ENCODE data around the gene FBXO42.
"Not testable (repeated sequence)": the region's sequence is repeated elsewhere in the genome, so short reads cannot be mapped to it uniquely, and the experiment has no call there.

FBXO42 gene

DNA sequence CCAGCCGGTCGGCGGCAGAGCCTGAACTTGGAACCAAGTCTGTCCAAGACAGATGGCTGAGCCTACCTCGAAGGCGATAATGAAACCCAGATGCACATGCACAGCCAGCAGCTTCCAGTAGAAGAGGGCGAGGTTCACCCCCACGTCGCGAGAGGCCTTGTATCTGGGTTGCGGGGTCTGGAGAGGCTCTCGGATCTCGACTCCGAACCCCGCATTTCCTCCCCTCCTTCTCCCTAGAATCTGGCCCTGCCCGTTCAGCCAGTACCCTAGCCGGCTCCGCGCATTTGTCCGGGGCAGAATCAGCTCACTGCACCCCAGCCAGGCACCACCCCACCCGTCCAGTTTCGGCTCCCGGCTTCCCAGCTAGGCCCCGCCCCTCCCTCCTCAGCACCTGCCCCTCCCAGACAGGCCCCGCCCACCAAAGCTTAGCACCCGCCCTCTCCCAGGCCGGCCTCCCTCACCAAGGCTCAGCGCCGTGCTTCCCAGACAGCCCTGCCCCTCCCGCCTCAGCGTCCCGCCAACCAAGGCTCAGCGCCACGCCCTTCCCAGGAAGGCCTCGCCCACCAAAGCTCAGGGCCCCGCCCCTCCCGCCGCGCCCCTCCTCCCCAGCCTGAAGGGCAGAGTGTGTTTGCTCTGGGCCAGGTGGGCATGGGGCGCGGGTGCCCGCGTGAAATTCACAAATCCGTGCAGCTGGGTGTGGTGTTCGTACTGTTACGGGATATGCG, 135.1 kb downstream of the FBXO42 start:
- DNase-seq: peak; percentile 94

DNA sequence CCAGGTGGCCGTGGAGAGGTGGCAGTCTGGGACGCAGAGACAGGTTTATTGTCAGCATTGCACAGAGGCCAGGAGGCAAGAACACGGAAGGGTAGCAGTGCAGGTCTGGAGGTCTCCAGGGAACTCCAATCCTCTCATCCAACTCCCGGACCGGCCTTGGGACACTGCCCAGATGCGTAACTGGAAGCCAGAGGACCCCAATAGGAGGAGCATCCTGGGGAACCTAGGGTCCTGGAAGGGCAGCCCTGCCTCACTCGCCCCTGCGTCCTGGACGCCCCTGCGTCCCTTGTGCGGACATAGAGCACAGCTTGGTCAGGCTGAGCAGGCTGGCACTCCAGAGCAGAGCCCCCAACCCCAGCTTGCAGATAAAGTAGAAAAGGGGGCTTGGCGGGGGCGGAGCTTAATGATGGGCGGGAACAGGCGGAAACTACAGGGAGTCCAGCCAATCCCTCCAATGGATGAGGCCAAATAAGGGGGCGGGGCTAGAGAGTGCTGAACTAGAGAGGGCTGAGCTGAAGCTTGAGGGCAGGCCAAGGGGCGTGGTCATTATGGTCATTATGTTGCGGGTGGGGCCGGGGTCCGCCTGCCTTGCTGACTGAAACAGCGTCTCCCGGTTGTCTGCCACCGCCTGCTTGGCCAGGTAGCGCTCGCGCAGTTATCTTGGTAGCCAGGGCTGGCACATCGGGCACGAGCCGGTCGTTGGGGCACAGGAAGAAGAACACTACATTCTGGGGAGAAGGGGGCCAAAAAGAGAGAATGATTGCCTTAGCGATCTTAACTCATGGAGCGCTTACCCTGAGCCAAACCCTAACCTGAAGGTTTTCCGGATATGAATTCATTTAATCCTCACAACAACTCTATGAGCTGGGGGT, 136.2 kb downstream of the FBXO42 start:
- DNase-seq: peak; percentile 71

DNA sequence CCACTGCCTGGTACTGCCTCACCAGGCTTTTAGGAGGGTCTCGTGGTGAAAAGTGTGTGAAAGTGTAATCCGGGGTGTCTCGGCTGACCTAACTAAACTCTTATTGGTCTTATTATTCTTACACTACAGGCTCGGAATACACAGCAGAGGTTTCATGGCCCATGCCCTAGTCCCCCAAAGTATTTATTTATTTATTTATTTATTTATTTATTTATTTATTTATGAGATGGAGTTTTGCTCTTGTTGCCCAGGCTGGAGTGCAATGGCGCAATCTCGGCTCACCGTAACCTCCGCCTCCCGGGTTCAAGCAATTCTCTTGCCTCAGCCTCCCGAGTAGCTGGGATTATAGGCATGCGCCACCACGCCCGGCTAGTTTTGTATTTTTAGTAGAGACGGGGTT, 137.0 kb downstream of the FBXO42 start:
- not testable (repeated sequence) for DNase-seq

- DNase-seq: not testable (repeated sequence)
These were observed 138.7 kb downstream of the FBXO42 start for GRCh38 chr1:16213544-16213943.

- DNase-seq: no peak
These were observed 139.3 kb downstream of the FBXO42 start for GRCh38 chr1:16213013-16213412.

DNA sequence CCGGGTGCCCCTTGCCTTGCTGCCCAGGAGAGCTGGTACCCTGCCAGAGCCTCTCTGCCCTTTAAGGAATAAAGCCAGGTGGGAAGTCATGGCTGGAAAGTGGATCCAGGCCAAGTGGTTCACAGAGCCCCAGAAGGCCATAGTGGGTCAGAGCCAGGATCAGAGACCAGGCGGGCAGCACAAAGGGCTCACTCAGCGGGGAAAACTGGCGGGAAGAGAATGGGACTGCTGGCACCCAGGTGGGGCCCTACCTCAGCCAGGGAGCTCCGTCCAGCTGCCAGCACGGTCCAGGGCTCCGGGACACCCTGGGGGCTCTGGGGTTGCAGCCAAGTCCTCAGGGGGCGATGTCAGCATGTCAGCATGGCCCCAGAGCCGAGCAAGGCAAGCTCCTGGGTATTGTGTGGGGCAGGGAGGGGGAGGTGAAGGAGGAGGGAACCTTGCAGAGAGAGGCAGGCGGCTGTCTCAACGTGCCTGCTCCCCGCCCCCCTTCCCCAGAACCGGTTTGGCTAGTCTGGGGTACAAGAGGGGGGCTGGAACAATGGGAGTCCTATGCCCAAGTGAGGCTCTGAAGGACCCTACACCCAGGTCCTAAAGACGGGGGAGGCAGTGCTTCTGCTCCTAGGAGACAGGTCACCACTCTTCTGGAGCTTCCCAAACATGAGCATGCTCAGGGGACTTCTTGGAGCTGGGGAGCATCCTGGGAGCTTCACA, 139.9 kb downstream of the FBXO42 start, which contains the start of gene ARHGEF19:
Gene ARHGEF19, minus strand, starts transcription at position 402 of the 711 bp plus-strand sequence. CDS start 3,598 bp downstream, outside the sequence.
- no peak for DNase-seq

- DNase-seq: no peak
These were observed 140.5 kb downstream of the FBXO42 start for GRCh38 chr1:16211824-16212223.

- DNase-seq: no peak
These were observed 141.7 kb downstream of the FBXO42 start for GRCh38 chr1:16210581-16210980.

- DNase-seq: no peak
These were observed 142.4 kb downstream of the FBXO42 start for GRCh38 chr1:16209847-16210407.

DNA sequence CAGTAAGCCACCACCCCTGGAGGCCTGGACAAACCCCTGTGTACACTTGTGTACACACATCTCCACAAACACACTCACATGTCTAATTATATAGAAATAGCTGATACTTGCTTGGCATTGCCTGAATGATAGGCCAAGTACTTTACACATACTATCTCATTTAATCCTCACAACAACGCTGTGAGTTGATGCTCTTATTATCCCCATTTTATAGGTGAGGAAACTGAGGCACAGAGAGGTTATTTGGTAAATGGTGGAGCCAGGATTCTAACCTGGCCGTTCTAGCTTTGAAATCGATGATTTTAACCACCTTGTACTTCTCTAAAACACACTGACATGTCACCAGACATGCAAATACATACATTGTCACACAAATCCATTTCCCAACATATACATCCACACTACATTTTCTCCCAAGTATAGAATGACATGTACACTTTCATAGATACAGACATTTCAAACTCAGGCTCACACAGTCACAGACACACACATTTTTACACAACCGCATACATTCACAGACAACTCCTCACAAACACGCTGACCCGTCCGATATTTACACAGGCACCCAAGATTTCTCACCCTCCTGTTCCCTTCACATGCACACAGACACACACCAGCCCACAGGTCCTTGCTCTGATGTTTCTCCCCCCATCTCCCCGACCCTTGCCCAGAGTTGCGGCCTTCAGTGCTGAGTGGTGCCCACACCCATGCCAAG, 143.0 kb downstream of the FBXO42 start:
- DNase-seq: no peak

DNA sequence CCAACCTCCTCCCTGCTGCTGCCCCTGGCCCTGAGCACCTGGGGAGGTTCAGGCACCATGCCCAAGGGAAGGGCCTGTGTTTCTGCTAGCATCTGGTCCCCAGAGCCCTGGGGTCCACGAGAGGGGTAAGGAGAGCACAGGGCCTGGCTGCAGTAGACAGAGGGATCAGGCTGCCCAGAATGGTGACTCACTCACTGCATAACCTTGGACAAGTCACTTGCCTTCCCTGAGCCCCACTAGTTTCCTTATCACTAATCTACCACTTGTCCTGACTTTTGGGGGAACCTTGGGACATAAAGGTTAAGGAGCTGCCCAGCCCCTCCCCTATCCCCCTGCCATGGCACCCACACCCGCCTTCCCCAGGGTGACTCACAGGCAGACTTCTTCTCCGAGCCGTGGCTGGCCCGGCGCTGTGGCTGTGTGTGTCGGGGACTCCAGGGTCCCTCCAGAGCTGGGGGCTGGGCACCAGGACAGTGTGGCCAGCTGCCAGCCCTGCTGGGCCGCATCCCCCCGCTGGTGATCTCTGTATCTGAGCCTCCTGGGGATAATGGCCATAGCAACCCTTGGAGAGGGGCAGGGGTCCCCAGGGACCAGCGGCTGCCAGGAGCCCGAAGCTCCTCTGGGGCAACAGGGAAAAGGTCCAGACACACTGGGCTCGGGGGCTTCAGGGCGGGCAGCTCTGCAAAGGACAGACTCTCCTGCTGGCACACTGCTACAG, 143.9 kb downstream of the FBXO42 start:
- DNase-seq: peak; percentile 26

- peak; percentile 17 for DNase-seq
These were observed 144.7 kb downstream of the FBXO42 start for GRCh38 chr1:16207318-16208269.

- DNase-seq: peak; percentile 98
These were observed 145.5 kb downstream of the FBXO42 start for GRCh38 chr1:16206547-16207317.

DNA sequence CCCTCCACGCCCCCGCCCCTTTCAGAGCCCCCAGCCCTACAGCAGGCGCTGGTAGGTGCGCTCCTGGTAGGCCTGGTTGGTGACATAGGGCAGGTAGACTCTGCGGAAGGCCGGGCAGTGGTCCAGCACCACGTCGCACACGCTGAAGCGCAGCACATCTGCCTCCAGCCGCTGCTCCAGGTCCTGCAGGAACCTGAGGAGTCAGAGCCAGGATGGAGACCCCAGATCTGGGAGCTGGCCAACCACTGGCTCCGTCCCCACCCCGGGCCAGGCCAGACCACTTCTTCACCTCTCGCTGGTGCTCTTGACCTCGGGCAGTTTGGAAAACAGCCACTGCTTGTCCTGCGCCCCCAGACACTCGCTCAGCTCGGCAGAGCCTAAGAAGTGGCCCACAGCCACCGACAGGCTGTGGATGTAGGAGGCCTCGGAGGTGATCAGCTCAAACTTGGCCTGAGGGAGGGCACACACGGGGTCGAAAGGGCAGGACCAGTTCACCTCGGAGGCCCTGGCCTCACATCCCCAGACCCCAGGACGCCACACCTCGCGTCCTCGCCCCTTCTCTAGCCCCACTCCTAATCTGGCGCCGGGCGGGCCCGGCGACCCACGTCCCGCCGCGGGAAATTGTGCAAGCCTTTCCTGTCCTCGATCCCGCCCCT, 146.3 kb downstream of the FBXO42 start:
- DNase-seq: no peak

DNA sequence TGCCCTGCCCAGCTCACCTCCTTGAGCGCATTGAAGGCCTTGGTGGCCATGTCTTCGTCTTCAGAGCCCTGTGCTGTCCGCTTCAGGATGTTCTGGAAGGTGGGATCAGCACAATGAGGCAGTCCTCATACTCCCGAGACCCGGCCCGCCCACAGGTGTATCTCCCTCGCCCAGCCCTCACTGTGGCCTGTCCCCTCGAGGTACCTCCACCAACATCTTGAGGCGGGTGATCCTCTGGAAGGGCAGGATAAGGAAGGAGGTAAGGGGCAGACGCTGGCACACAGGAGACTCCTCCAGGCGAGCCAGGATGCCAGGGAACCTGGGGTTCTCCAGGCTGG, 147.0 kb downstream of the FBXO42 start:
- DNase-seq: no peak

DNA sequence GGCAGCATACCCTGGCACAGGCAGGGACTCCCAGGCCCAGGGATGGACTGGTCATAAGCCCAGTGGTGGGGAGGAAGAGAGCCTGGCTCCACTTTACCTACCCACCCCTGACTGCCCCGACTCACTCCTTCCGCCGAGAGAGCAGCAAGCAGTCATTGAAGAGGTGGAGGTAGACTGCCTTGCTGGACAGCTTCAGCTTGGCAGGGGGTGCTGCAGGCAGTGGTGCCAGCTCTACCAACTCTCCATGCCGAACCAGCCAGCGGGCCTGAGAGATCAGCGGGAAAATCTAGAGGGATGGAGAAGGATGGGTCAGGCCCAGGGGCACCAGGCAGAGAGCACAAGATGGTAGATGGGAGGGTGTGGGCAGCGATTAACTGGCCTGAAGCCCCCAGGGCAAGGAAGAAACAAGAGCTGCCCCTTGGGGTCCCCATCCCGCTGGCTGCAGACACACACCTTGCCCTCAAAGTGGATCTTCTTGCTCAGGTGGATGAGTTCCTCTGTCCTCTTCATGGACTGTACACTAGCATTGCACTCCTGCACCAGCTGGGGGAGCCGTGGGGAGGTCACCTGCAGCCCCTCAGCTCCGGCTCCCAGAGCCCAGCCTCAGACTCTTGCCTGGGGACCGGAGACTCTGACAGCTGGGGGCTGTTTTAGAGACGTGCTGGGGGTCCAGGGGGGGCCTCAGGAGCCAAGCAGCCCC, 147.5 kb downstream of the FBXO42 start:
- no peak for DNase-seq

DNA sequence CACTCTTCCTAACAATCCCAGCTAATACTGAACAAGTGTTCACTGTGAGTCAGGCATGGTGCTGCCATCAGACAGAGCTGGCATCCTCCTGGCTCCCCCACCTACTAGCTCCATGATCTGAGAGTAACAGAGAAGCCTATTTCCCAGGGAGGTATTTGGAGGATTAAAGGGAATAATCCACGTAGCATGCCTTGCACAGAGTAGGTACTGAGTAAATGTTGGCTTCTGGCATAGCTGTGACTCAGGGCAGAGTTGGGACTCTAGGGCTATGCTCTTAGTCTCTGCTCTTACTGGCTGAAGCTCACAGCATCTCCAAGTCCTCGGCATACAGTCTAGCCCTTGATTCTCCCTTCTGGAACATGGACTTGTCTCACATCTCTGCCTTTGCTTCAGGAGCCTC, 148.1 kb downstream of the FBXO42 start:
- no peak for DNase-seq

- DNase-seq: no peak
These were observed 148.7 kb downstream of the FBXO42 start for GRCh38 chr1:16203550-16203949.
